Myocyte (in vitro differentiated cells): Measurements from ENCODE around the gene LPIN2. TPM values are rescaled to one million over a fixed set of nuclear protein-coding genes. Genes with fewer than 3 reads are reported as not detected.
"Not testable (repeated sequence)": the region's sequence is repeated elsewhere in the genome, so short reads cannot be mapped to it uniquely, and the experiment has no call there.

Source experiments
- DNase-seq: peaks from one replicate; pipeline ENCODE4 v3.0.0-alpha.2; 2012; ENCODE audit warnings: low read depth
- total RNA-seq: library from RNA; depleted of rRNA; stranded (reverse); fragments of >200 nt; gene quantifications from 2 replicates; pipeline ENCODE4 v1.2.3, GENCODE V29; 2014

Gene LPIN2
- total RNA-seq, 1 donor from 2014 or later: 28.7 TPM

- DNase-seq: no peak
Measured at GRCh38 chr18:3046216-3046808, 33.4 kb upstream of the LPIN2 start.

GRCh38 chr18:3044931-3045698 is 32.2 kb upstream of the LPIN2 start:
- DNase-seq: no peak

DNA sequence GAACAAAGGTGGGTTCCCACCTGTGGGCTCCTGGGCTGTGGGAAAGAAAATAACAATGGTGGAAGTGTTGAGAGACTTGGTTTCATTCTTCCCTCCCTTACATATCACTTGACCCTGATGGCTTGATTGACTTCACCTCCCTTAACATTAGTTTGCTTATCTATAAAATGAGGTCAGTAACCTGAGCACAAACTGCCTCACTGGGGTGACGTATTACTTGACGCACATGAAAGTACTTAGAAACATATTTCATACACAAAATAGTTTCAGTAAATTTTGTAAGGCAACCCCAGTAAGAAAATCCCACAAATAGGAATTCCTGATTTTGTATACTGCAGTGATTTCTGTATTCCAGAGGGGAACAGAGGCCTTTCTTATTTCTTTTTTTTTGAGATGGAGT is 29.4 kb upstream of the LPIN2 start:
- no peak for DNase-seq

- DNase-seq: no peak
Measured at GRCh38 chr18:3041843-3042242, 28.9 kb upstream of the LPIN2 start.

- no peak for DNase-seq
Measured at GRCh38 chr18:3040881-3041280, 27.9 kb upstream of the LPIN2 start.

GRCh38 chr18:3040173-3040572 is 27.2 kb upstream of the LPIN2 start:
- no peak for DNase-seq

DNA sequence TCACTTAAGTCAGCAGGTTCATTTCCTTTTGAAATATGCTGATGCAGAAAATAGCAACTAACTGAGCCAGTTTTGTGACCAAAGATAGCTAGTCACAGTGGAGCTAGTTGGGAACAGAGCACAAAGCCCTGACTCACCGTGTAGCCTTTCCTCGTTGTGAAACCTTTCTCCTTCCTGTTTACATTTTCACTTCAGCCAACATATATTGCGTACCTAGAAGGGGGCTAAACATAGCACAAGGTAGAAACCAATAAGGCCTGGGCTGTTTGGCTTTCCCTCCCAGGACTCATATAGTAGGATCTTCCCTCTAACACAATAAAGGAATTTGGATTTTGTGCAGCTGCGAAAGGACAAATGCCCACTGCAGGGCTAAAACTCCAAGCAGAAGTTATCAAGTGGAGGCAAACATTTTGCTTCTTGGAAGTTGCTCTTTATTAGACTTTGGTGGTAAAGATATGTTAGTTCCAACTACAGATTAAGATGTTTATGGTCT is 24.5 kb upstream of the LPIN2 start:
- DNase-seq: peak; percentile 23

DNA sequence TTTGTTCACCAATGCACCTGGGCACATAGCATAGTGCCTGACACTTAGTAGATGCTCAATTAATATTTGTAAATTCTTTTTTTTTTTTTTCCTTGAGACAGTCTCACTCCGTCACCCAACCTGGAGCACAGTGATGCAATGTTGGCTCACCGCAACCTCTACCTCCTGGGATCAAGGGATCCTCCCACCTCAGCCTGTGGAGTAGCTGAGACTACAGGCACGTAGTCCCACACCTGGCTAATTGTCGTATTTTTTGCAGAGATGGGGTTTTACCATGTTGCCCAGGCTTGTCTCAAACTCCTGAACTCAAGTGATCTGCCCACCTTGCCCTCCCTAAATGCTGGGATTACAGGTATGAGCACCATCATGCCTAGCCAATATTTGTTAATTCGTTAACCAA is 23.2 kb upstream of the LPIN2 start:
- DNase-seq: no peak

GRCh38 chr18:3035635-3036034 is 22.7 kb upstream of the LPIN2 start:
- DNase-seq: no peak

GRCh38 chr18:3032721-3033120 is 19.8 kb upstream of the LPIN2 start:
- no peak for DNase-seq

GRCh38 chr18:3029215-3029952 is 16.4 kb upstream of the LPIN2 start:
- no peak for DNase-seq

- DNase-seq: not testable (repeated sequence)
Measured at GRCh38 chr18:3028115-3028514, 15.2 kb upstream of the LPIN2 start.

GRCh38 chr18:3027370-3027891 is 14.5 kb upstream of the LPIN2 start:
- DNase-seq: no peak

GRCh38 chr18:3025544-3025943 is 12.6 kb upstream of the LPIN2 start:
- DNase-seq: no peak

DNA sequence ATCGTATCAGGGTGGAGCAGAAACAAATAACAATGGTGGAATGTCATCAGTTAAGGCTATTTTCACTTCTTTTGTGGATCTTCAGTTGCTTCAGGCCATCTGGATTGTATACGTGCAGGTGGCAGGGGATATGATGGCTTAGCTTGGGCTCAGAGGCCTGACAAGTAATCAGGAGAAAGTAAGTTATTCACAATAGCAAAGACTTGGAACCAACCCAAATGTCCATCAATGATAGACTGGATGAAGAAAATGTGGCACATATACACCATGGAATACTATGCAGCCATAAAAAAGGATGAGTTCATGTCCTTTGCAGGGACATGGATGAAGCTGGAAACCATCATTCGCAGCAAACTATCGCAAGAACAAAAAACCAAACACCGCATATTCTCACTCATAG is 10.7 kb upstream of the LPIN2 start:
- DNase-seq: not testable (repeated sequence)

DNA sequence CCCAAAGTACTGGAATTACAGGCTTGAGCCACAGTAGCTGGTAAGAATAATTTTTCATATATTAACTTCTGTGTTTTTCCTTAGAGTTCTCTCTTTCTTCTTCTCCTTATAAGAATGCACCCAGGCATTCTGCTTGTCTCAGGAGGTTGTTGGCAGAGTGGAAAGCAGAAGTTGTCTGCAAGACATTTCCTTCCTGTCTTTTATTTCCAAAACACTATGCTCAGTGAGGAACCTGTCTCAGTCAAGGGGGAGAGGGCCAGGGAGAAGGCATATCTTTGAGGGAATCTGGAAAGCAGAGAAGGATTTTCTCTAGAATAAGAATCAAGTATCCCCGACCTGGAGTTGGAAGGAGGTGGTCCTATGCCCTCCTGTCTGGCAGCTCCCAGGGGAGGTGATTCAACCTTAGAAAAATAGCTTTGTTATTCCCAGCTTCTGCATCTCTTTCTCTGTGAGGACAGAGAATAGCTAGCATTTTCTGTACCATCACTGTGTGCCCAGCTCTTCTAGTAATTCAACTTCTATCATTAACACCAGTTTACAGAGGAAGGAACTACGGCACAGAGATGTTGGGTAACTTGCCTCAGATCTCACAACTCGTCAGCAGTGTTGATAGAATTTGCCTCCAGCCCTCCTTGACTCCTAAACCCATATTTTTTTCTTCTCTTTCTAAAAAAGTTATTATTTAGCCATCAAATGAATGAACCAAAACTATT is 3.8 kb upstream of the LPIN2 start:
- no peak for DNase-seq

GRCh38 chr18:3015851-3016250 is 2.9 kb upstream of the LPIN2 start:
- no peak for DNase-seq

GRCh38 chr18:3015204-3015592 is 2.3 kb upstream of the LPIN2 start:
- no peak for DNase-seq

- no peak for DNase-seq
Measured at GRCh38 chr18:3014503-3015203, 1.7 kb upstream of the LPIN2 start.

- DNase-seq: peak; percentile 39
Measured at GRCh38 chr18:3012136-3013023, 564 bp downstream of the LPIN2 start.
